Activated gamma-delta T cell treated with anti-CD3 and anti-CD28 coated beads, Interleukin-2, amount 50 U/mL, for 16 hours (primary cell): ENCODE data around the gene CNTN2.

ENCODE experiments used
- DNase-seq: peaks from one replicate; pipeline ENCODE4 v3.0.0-alpha.2; 2020; ENCODE audit warnings: low read depth

CNTN2 gene

GRCh38 chr1:205042911-205043806 lies at the start of gene CNTN2:
CNTN2 (plus strand) TSS chr1:205043212; CDS start chr1:205053186, 9,974 bp downstream.
- DNase-seq: no peak

GRCh38 chr1:204994086-204994862 lies 48.7 kb upstream of the CNTN2 start:
- no peak for DNase-seq

- DNase-seq: no peak
Observed at GRCh38 chr1:204996981-204997380, 46.0 kb upstream of the CNTN2 start.

- no peak for DNase-seq
Observed at GRCh38 chr1:204997591-204998355, 45.2 kb upstream of the CNTN2 start.

GRCh38 chr1:205001162-205001561 lies 41.9 kb upstream of the CNTN2 start:
- DNase-seq: no peak

GRCh38 chr1:205002705-205003104 lies 40.3 kb upstream of the CNTN2 start:
- no peak for DNase-seq

GRCh38 chr1:205003358-205004131 lies 39.5 kb upstream of the CNTN2 start:
- no peak for DNase-seq

- DNase-seq: no peak
Observed at GRCh38 chr1:205004351-205004750, 38.7 kb upstream of the CNTN2 start.

GRCh38 chr1:205008896-205009295 lies 34.1 kb upstream of the CNTN2 start:
- DNase-seq: no peak

- DNase-seq: no peak
Observed at GRCh38 chr1:205009670-205010069, 33.3 kb upstream of the CNTN2 start.

- DNase-seq: no peak
Observed at GRCh38 chr1:205012391-205013140, 30.4 kb upstream of the CNTN2 start.

GRCh38 chr1:205013683-205014367 lies 29.2 kb upstream of the CNTN2 start:
- no peak for DNase-seq

GRCh38 chr1:205014783-205015182 lies 28.2 kb upstream of the CNTN2 start:
- no peak for DNase-seq

- DNase-seq: no peak
Observed at GRCh38 chr1:205015241-205015640, 27.8 kb upstream of the CNTN2 start.

GRCh38 chr1:205016075-205016474 lies 26.9 kb upstream of the CNTN2 start:
- DNase-seq: no peak

GRCh38 chr1:205016584-205016983 lies 26.4 kb upstream of the CNTN2 start:
- DNase-seq: no peak

- DNase-seq: no peak
Observed at GRCh38 chr1:205017001-205017400, 26.0 kb upstream of the CNTN2 start.

GRCh38 chr1:205017766-205018165 lies 25.2 kb upstream of the CNTN2 start:
- no peak for DNase-seq

GRCh38 chr1:205018381-205018780 lies 24.6 kb upstream of the CNTN2 start:
- DNase-seq: no peak

- no peak for DNase-seq
Observed at GRCh38 chr1:205020466-205020865, 22.5 kb upstream of the CNTN2 start.
